ENCODE data around the gene PAQR6. TPM values are rescaled to one million over a fixed set of nuclear protein-coding genes. Genes with fewer than 3 reads are reported as not detected.
A peak's percentile ranks its signal among the peaks of the same experiment; 100 is the strongest.

Gene PAQR6
- total and polyA plus RNA-seq, 8 donors: 0.51 to 5.6 (median 0.88) TPM

DNA sequence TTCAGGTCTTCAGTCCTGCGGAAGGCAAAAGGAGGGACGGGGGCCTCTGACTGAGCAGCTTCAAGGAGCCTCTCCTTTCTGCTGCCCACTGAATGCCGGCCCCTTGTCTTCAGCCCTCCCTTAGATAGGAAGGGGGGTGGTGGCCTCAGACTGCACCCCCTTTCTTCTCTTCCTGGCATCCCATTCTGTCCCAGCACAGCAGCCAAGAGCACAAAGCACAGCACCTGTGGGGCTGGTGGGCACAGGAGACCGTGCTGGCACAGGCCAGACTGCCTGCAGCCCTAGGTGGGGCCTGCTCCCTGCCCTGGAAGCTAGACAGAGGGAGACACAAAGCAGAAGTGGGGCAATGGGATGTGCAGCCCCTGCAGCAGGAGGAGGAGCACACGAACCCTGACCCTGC, 1.7 kb upstream of the PAQR6 start:
- H3K4me3 ChIP-seq: no peak overlapping the region
- H3K9me3 ChIP-seq: no peaks in the 10 kb centered on the region
- TF ChIP-seq CTCF (IDR thresholded peaks at IDR 0.05): no peak
- no peak for DNase-seq
- peaks cover 3 to 6% (median 6%) of the 10 kb centered on the region in 3 donors for H3K4me1 ChIP-seq
- no peak for FAIRE-seq
- H3K27me3 ChIP-seq: no peaks in the 10 kb centered on the region
- intact Hi-C loops (cut with DNase I): no loop called here
- peaks cover 2 to 38% (median 13%) of the 10 kb centered on the region in 3 donors for H3K36me3 ChIP-seq
- WGBS, 2 donors: 91 to 99% methylated on average over 5 of the region's 5 CpGs
- ATAC-seq: no peak
- no peak overlapping the region for H3K27ac ChIP-seq

DNA sequence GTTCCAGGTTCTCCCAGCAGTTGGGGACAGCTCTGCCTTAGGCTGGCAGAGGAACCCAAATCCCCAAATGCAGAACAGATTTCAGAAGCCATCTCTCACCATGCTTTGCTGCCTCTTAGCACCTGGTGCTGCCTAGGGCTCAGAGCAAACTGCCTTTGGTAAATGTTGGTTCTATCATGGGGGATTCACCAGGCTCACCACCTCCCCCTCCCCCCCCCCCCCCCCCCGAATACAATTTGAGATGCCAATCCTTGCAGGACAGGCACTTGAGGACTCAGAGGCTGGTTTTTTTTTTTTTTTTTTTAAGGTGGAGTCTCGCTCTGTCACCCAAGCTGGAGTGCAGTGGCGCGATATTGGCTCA, 447 bp upstream of the PAQR6 start:
- intact Hi-C loops (cut with DNase I): no loop called here
- no peak overlapping the region for H3K27ac ChIP-seq
- FAIRE-seq (no peak), ATAC-seq (no peak), DNase-seq (no peak)
- H3K36me3 ChIP-seq: peaks cover 2 to 34% (median 9%) of the 10 kb centered on the region in 3 donors
- WGBS, 2 donors: 68% methylated on average over 4 of the region's 4 CpGs; no CpG with 5 or more reads in 1 of the 2 donors
- no peak overlapping the region for H3K4me3 ChIP-seq
- TF ChIP-seq CTCF (IDR thresholded peaks at IDR 0.05): no peak
- H3K27me3 ChIP-seq: no peaks in the 10 kb centered on the region
- H3K4me1 ChIP-seq: peaks cover 3 to 6% (median 6%) of the 10 kb centered on the region in 3 donors
- no peaks in the 10 kb centered on the region for H3K9me3 ChIP-seq

DNA sequence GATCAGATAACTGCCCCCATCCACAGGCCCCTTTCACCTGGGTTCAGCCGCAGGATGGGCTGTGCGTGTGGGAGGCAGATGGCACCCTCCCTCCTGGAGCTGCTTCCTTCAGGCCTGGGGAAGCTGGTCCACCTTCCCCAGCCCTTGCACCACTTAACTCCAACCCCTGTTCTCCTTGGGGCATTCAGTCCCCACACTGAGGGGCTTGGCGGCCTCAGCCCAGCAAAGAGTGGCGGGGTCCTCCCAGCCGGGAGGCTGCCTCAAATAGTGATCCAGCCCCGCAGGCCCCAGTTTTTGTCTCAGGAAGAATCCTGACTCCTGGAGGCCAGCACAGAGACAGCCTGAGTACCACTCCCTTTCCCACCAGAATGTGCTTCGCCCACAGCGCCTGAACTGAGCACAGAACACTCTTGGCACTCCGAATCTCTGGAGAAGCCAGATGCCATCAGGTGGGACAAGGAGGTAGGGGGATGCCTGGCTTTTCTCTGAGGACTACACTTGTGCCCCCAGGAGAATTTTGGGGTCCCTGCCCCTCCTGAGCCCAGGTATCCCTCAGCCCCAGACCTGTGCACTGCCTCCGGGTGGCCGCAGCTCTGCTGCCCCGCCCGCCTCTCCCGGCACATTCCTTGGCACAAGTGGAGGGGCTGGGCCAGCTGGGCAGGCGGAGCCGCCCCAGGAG, 936 bp downstream of the PAQR6 start:
- ATAC-seq: peak in 3 of 4 donors; percentile 22 to 37 (median 24)
- Histone ChIP-seq H3K4me1 (peaks cover 3 to 6% (median 6%) of the 10 kb centered on the region in 3 donors), H3K9me3 (no peaks in the 10 kb centered on the region), H3K27ac (no peak overlapping the region), H3K27me3 (no peaks in the 10 kb centered on the region), H3K36me3 (peaks cover 0 to 20% (median 0%) of the 10 kb centered on the region in 3 donors), H3K4me3 (no peak overlapping the region)
- WGBS, 2 donors: 42 to 47% methylated on average over 16 of the region's 16 CpGs
- peak in 1 of 6 donors; percentile 28 for DNase-seq
- intact Hi-C loops (cut with DNase I): no loop called here
- no peak for TF ChIP-seq CTCF (IDR thresholded peaks at IDR 0.05)
- FAIRE-seq: no peak

GRCh38 chr1:156246241-156246780, 1.5 kb downstream of the PAQR6 start:
- FAIRE-seq (no peak), DNase-seq (no peak), ATAC-seq (no peak)
- Histone ChIP-seq H3K27me3 (no peaks in the 10 kb centered on the region), H3K9me3 (no peaks in the 10 kb centered on the region), H3K4me3 (peak overlapping the region in 2 of 4 donors; percentile 36 to 45), H3K36me3 (peaks cover 0 to 14% (median 0%) of the 10 kb centered on the region in 3 donors), H3K27ac (no peak overlapping the region), H3K4me1 (peaks cover 3 to 6% (median 6%) of the 10 kb centered on the region in 3 donors)
- 53 to 69% methylated on average over 10 of the region's 10 CpGs for WGBS, 2 donors
- intact Hi-C loops (cut with DNase I): no loop called here
- TF ChIP-seq CTCF (IDR thresholded peaks at IDR 0.05): no peak

Data from pancreas (tissue), 10 donors.